GM21737 (cell line): Measurements from ENCODE around the gene EPHB1.

Experiments
- ATAC-seq: cut with Tn5 transposase; IDR thresholded peaks from one replicate; pipeline ENCODE4 v1.9.1; 2021; ENCODE audit warnings: mild to moderate bottlenecking, moderate library complexity; ENCODE audit not compliant: unreplicated experiment

The EPHB1 gene

DNA sequence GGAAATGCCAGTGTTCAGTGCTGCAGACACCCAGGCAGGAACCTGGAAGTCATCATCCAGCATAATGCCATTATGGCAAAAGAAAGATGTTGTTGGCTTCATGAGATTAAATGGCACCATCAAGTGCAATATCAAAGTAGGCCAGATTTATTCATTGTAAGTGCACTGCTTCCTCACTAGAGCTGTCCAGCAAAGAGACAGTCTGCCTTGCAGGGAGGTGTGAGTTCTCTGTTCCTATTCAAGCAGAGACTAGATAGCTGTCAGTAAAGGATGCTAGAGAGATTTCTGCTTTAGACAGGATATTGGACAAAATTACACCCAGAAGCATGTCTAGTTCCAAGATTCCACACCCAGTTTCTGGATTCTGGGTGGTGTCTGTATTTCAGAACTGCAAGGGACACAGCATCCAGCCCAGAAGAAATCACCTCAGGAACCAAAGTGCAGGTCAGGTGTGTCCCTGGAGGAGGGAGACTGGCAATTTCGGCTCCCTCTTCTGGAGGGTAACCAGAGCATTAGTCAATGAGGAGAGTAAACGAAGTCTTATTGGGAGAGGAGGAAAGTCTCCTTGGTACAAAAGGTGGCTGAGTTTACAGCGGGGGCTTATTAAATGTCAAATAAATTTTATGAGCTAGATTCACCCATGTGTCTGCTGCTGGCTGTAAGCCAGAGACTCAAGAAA lies 377.3 kb downstream of the EPHB1 start:
- ATAC-seq = no peak

DNA sequence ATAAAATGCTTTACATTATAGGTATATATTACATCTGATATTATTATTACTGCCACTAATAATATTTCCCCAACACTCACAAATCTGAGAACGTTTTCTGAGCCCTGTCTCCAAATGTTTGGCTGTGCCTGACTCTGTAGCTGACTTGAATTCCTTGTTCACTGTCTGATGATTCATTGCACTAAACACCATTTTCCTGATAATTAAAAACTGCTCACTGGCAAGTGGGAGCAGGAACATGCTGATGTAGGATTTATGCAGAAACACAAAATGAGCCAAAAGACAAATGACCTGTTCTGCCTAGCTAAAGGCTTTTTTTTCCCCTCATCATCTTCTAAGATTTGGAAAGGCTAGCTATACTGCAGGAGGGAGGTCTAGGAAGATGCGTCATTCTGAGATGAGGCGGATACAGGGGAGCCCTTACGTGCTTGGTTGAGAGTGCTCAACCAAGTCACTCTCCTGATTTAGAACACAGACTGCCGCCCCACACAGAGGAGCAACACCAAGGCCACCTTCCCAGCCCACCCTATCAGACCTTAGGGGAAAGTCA lies 380.7 kb downstream of the EPHB1 start:
- no peak for ATAC-seq

DNA sequence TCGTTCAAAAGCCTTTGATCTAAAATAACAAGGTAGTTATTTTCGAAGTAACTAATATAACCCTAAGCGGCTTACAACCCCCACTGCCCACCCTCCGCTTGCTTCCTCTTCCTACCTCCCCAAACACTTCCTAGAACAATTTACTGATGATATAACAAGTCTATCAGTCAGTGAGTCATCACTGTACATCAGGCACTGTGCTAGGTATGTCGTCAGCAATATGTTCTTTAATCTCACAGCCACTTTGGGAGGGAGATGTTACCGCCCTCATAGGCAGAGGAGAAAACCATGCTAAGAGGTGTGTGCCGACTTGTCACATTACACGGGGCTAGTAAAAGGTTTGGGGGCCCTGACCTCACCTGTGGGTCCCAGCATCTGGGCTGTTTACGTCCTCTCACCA lies 381.8 kb downstream of the EPHB1 start:
- no peak for ATAC-seq

DNA sequence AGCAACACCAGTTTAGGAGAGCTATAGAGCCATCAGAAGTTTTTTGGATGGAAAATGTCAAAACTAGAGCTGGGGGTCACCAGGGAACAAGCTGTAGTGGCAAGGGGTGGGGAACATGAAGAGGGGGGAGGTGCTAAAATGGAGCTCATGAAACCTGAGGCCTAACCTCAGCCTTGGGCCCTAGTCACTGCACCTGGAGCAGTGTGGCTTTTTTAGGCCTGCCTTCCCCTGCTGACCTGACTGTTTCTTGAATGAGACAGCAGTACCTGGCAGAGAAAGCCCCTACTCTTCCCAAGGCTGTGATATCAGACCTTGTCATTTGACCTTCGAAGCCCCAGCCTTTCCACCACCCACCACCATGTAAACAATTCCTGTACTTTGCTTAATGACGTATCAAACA lies 383.5 kb downstream of the EPHB1 start:
- ATAC-seq = no peak

GRCh38 chr3:135181408-135181807 lies 386.3 kb downstream of the EPHB1 start:
- ATAC-seq = no peak

DNA sequence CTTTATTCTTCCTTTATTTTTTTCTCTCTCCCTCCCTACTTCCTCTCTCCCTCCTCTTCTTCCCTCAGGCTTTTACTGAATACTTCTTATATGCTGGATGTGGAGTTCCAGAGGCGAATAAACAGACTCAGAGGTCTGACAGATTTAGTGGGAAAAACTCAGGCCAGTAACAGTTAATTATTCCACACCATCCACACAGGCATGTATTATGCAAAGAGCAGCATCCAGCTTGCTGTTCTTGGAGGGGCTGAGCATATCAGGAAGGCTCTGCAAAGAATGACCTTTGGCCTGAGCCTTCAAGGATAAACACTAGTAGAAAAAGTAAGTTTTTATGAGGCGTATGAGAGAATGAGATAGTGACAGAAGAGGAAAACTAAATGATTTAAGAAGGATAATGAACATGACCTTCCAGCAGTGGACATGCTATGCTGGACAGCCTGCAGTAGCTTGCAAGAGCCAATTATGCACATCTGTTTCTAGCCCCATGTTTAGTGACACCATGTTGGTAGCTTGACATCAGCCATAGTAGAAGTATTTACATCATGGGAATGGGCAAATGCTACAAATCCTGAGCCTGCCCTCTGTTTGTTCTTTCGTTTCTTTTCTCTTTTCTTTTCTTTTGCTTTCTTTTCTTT lies 387.4 kb downstream of the EPHB1 start:
- no peak for ATAC-seq

- ATAC-seq = no peak
These were observed 395.6 kb downstream of the EPHB1 start for GRCh38 chr3:135190658-135191057.

- no peak for ATAC-seq
These were observed 396.6 kb downstream of the EPHB1 start for GRCh38 chr3:135191708-135192107.

- no peak for ATAC-seq
These were observed 397.9 kb downstream of the EPHB1 start for GRCh38 chr3:135192929-135193328.

DNA sequence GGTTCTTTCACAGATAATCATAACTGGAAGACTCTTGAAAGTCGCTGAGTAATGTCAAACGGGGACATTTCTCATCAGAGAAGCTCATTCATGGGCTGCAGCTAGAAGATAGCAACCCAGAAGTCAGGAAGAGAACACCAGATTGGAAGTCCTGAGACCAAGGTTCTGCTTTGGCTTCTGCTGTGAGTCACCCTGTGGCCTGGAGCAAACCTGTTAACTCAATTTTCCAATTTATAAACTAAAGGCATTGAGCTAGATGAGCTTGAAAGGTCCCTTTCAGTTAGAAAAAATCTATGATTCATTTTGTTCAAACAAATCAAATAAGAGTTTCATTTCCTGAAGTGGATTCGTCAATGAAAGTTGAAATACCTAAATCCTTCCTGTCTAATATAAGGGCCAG lies 402.2 kb downstream of the EPHB1 start:
- ATAC-seq = no peak

GRCh38 chr3:135197856-135198255 lies 402.8 kb downstream of the EPHB1 start:
- ATAC-seq = no peak

DNA sequence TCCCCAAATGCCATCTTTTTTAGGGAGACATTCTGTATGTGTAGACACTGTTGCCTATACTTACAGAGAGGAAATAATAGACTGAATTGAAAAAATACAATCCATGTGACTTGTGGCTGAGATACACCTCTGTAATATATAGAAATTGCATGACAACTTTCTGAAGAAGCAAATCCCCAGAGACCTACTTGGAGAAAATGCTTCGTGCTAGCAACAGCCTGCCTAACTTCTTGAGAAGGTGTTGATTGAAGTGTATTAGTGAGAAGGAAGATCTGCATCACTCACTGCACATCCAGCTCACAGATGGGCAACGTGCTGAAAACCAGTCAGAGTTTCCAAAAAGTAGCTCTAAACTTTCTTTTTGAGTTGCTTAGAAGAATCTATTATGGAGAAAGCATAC lies 404.1 kb downstream of the EPHB1 start:
- ATAC-seq = no peak

DNA sequence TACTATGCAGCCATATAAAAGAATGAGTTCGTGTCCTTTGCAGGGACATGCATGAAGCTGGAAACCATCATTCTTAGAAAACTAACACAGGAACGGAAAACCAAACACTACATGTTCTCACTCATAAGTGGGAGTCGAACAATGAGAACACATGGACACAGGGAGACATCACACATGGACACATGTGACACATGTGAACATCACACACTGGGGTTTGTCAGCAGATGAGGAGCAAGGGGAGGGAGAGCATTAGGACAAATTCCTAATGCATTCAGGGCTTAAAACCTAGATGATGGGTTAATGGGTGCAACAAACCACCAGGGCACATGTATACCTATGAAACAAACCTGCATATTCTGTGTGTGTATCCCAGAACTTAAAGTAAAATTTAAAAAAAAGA lies 408.0 kb downstream of the EPHB1 start:
- ATAC-seq = no peak

DNA sequence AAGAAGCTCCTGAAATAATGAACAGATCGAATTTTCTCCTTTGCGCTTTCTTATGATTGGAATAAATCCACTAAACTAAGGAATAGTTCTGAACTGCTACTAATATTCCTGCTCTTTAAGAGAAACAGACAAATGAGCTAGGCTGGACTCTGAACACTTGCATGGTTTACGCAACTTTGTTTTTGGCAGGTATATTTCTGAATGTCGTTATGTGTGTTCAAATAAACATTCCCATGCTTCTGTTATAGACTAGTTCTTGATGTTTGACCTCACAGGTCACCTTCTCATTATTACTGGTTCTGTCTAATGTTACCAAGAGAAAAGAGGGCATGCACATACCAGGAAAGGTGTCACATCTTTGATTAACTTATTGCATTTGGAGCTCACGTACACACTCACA lies 418.2 kb downstream of the EPHB1 start:
- ATAC-seq = no peak

DNA sequence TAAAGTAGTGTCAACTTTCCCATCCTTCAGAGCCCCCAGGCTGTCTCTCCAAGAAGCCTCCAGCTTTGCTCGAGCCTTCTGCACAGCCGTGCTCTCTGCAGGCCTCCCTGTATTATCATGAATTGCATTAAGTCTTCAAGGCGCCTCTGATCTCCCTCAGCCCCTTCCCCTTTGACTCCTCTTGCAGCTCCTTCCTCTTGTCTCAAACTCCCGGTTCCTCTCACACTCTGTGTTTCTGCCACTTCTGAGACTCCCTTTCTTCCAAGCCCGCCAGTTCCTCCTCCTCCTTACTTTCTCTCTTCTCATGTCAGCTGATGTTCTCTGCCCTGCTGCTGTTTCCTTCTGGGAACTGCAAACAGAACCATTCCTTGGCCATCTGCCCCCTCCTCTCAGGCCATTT lies 418.8 kb downstream of the EPHB1 start:
- no peak for ATAC-seq

DNA sequence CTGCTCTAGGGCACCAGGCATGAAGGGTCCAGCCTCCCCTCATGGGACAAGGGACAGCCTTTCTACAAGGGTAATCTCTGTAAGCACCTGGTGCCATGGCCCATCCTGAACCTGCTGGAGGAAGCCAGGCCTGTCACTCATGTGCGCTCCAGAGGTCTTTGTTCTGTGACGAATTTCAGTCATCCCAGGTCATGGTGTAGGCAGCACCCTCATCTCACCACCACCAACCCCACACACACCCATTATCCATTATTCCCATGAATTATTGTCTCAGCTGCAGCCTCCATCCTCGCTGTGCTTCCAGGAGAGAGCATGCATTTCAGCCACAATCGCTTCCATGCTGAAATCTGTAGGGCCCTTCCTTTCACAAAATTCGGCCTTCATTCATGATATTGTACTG lies 419.3 kb downstream of the EPHB1 start:
- ATAC-seq = no peak

DNA sequence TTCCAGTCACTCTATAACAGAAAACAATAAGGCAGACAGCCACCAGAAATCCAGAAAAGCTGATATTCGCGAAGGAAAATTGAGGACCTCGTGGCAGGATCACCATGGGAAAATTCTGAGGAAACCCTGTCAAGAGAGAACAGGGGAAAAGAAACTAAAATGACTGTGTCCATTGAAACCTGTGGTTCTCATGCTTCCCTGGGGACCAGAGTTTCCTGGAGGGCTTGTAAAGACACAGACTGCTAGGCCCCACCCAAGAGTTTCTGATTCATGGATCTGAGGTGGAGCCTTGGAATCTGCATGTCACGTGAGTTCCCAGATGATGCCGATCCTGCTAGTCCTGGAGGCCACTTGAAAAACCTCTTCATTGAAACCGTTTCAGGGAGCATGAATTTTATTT lies 420.5 kb downstream of the EPHB1 start:
- no peak for ATAC-seq

GRCh38 chr3:135216659-135217058 lies 421.6 kb downstream of the EPHB1 start:
- no peak for ATAC-seq

DNA sequence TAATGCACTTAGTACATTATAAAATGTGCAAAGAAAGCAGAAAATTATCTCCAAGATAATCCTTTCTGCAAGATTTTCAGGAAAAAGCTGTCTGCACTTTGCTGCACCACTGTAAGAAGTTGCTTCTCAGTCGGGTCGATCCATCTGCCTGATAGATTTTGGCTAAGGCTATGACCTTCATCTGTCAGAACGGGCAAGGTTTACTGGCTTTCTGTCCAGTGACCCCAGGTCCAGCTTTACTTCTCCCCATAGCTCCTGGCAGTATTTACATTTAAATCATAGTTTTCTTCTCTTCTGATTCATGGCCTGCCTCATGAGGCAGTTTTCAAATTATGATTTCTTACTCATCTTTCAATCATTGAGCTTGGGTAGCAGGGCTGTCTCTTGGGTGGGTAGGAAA lies 422.7 kb downstream of the EPHB1 start:
- no peak for ATAC-seq

DNA sequence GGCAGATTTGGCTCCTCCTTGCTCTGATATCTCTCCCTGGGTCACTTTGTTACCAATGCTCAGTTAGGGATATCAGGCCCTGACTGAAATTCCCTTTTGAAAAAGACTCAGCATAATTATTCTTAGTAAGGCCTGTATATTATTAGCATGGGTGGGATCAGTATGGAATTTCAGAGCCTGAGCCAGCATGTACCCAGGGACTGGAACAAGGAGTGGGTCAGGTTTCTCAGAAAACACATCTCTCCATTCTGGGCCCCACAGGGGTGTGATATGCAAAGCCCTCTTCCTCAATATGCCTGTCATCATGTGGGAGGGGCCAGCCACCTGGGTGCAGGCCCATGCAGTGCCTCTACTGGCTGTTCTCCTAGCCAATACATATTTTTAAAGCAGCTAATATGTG lies 423.2 kb downstream of the EPHB1 start:
- ATAC-seq = no peak

DNA sequence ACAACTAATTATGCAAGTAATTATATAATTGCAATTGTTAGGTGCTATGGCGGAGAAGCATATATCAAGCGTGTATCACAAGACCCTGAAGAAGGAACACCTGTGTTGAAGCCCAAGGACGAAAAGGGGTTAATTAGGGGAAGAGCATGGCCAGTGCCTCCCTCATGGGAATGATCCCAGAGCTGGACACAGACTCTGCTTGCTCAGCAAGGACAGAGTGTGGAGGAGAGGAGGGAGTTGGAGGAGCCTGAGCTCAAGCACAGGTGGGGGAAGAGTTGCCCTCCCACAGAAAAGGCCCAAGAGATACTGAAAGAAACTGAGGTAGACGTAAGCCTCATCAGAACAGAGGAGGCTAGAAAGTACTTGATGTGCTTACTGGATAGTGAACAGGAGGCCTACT lies 423.7 kb downstream of the EPHB1 start:
- ATAC-seq = no peak

GRCh38 chr3:135224815-135225362 lies 429.8 kb downstream of the EPHB1 start:
- no peak for ATAC-seq
